GM12891 (cell line): ENCODE data around the gene TDRD1.

Experiments
- PAX5 ChIP-seq: IDR thresholded peaks from 2 replicates; pipeline ENCODE4 v1.6.1; 2011; ENCODE audit warnings: low read length, moderate library complexity, mild to moderate bottlenecking; ENCODE audit not compliant: insufficient read depth, severe bottlenecking
- POLR2A ChIP-seq: IDR thresholded peaks from 2 replicates; pipeline ENCODE4 v1.6.1; 2011; ENCODE audit warnings: low read depth, low read length, control low read depth
- POLR2AphosphoS5 ChIP-seq: IDR thresholded peaks from 2 replicates; pipeline ENCODE4 v1.6.1; 2011; ENCODE audit warnings: low read depth, low read length, control low read depth
- POU2F2 ChIP-seq: IDR thresholded peaks from 2 replicates; pipeline ENCODE4 v1.6.1; 2011; ENCODE audit warnings: low read depth, mild to moderate bottlenecking, control low read depth, low read length, moderate library complexity
- SPI1 ChIP-seq: IDR thresholded peaks from 2 replicates; pipeline ENCODE4 v1.6.1; 2011; ENCODE audit warnings: low read depth, low read length, control low read depth
- TAF1 ChIP-seq: IDR thresholded peaks from 2 replicates; pipeline ENCODE4 v1.6.1; 2011; ENCODE audit warnings: low read depth, low read length, control low read depth

DNA sequence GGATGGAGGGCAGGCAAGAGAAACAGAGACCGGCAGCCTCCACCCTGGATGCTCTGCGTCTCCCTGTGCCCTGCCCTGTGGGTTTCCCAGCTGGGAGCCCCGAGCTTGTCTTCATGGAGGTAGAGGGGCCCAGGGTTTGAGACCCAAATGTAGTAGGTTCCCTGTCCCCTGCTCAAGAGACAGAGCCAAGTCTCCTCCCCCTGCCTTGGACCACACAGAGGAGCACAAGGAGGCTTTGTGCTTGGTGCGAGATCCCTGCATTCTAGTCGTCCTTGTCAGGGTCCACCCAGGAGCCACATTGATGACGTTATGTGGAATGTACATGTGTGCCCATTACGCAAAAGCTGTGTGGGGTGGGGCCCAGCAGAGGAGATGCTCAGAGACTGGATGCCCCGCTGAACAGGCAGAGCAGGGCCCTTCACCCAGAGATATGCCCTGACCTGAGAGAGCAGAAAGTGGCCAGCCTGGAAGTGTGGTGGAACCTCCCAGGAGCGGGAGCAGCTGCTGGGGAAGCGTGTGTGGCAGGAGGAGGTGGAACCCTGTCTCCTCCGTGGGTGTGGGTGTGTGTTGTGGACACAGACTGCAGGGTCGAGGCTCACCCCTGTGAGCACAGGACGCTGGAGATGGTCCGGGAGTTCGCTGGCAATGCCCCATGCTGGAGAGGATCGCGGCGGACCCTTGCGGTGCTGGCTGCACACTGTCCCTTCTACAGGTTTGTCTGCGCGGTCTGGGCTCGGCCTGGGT, 99.2 kb downstream of the TDRD1 start:
- no peak for TF ChIP-seq POLR2AphosphoS5
- TF ChIP-seq SPI1, result no peak
- no peak for TF ChIP-seq POLR2A
- no peak for TF ChIP-seq TAF1
- no peak for TF ChIP-seq POU2F2
- TF ChIP-seq PAX5, result no peak
